Measurements from ENCODE around the gene PPM1F.

PPM1F gene

GRCh38 chr22:21926728-21927127 is 25.9 kb downstream of the PPM1F start:
- Histone ChIP-seq H3K4me3 (IDR thresholded peaks at IDR 0.05; ENCODE audit: insufficient read depth, low read depth, low read length) (no peak overlapping the region), H3K4me2 (no peak overlapping the region), H2AFZ (ENCODE audit: low read depth) (no peak overlapping the region), H3K27me3 (ENCODE audit: insufficient read depth, low read depth) (no peaks in the 10 kb centered on the region), H3K27ac (no peak overlapping the region), H4K20me1 (ENCODE audit: insufficient read depth) (no peaks in the 10 kb centered on the region), H3K79me2 (ENCODE audit: insufficient read depth, low read depth) (no peaks in the 10 kb centered on the region), H3K36me3 (ENCODE audit: insufficient read depth) (no peaks in the 10 kb centered on the region), H3K4me1 (ENCODE audit: low read depth, poor library complexity, severe bottlenecking) (no peaks in the 10 kb centered on the region), H3K9ac (no peak overlapping the region)
- no peak for TF ChIP-seq CTCF (conservative IDR thresholded peaks at IDR 0.05; ENCODE audit: low read depth, low read length)

GRCh38 chr22:21923163-21923561 is 29.5 kb downstream of the PPM1F start:
- Histone ChIP-seq H3K27me3 (ENCODE audit: insufficient read depth, low read depth) (no peaks in the 10 kb centered on the region), H2AFZ (ENCODE audit: low read depth) (no peak overlapping the region), H3K79me2 (ENCODE audit: insufficient read depth, low read depth) (no peaks in the 10 kb centered on the region), H3K4me1 (ENCODE audit: low read depth, poor library complexity, severe bottlenecking) (no peaks in the 10 kb centered on the region), H3K27ac (no peak overlapping the region), H3K4me2 (no peak overlapping the region), H3K9ac (no peak overlapping the region), H3K4me3 (IDR thresholded peaks at IDR 0.05; ENCODE audit: insufficient read depth, low read depth, low read length) (no peak overlapping the region), H4K20me1 (ENCODE audit: insufficient read depth) (no peaks in the 10 kb centered on the region), H3K36me3 (ENCODE audit: insufficient read depth) (no peaks in the 10 kb centered on the region)
- no peak for TF ChIP-seq CTCF (conservative IDR thresholded peaks at IDR 0.05; ENCODE audit: low read depth, low read length)

GRCh38 chr22:21922370-21923162 is 30.1 kb downstream of the PPM1F start:
- no peak overlapping the region for H3K9ac ChIP-seq
- H3K79me2 ChIP-seq (ENCODE audit: insufficient read depth, low read depth), result no peaks in the 10 kb centered on the region
- no peak overlapping the region for H3K4me2 ChIP-seq
- no peak overlapping the region for H3K4me3 ChIP-seq (IDR thresholded peaks at IDR 0.05; ENCODE audit: insufficient read depth, low read depth, low read length)
- H3K4me1 ChIP-seq (ENCODE audit: low read depth, poor library complexity, severe bottlenecking), result no peaks in the 10 kb centered on the region
- H3K36me3 ChIP-seq (ENCODE audit: insufficient read depth), result no peaks in the 10 kb centered on the region
- no peak overlapping the region for H3K27ac ChIP-seq
- H3K27me3 ChIP-seq (ENCODE audit: insufficient read depth, low read depth), result no peaks in the 10 kb centered on the region
- TF ChIP-seq CTCF (conservative IDR thresholded peaks at IDR 0.05; ENCODE audit: low read depth, low read length), result no peak
- no peak overlapping the region for H2AFZ ChIP-seq (ENCODE audit: low read depth)
- no peaks in the 10 kb centered on the region for H4K20me1 ChIP-seq (ENCODE audit: insufficient read depth)

- no peak for TF ChIP-seq CTCF (conservative IDR thresholded peaks at IDR 0.05; ENCODE audit: low read depth, low read length)
- no peaks in the 10 kb centered on the region for H3K4me1 ChIP-seq (ENCODE audit: low read depth, poor library complexity, severe bottlenecking)
- H2AFZ ChIP-seq (ENCODE audit: low read depth), result no peak overlapping the region
- H3K4me2 ChIP-seq, result no peak overlapping the region
- H3K36me3 ChIP-seq (ENCODE audit: insufficient read depth), result no peaks in the 10 kb centered on the region
- no peak overlapping the region for H3K9ac ChIP-seq
- no peaks in the 10 kb centered on the region for H3K27me3 ChIP-seq (ENCODE audit: insufficient read depth, low read depth)
- H3K27ac ChIP-seq, result no peak overlapping the region
- H4K20me1 ChIP-seq (ENCODE audit: insufficient read depth), result no peaks in the 10 kb centered on the region
- no peaks in the 10 kb centered on the region for H3K79me2 ChIP-seq (ENCODE audit: insufficient read depth, low read depth)
- no peak overlapping the region for H3K4me3 ChIP-seq (IDR thresholded peaks at IDR 0.05; ENCODE audit: insufficient read depth, low read depth, low read length)
These were observed 30.9 kb downstream of the PPM1F start for GRCh38 chr22:21921729-21922128.
